Epithelial cell of proximal tubule (primary cell): ENCODE results near the gene TIMM22. TPM values are rescaled to one million over a fixed set of nuclear protein-coding genes. Genes with fewer than 3 reads are reported as not detected.

Source experiments
- DNase-seq: peaks from one replicate; pipeline ENCODE4 v3.0.0-alpha.2; 2011; ENCODE audit warnings: low read depth
- H3K4me3 ChIP-seq: 2 replicates; pipeline ENCODE4 v1.5.1; 2011; ENCODE audit warnings: low read depth, mild to moderate bottlenecking, low read length
- CTCF ChIP-seq: conservative IDR thresholded peaks from 2 replicates; pipeline ENCODE4 v1.5.1; 2012; ENCODE audit warnings: low read depth, mild to moderate bottlenecking, low read length
- total RNA-seq: library from RNA; depleted of rRNA; stranded (reverse); fragments of >200 nt; gene quantifications from 2 replicates; pipeline ENCODE4 v1.2.3, GENCODE V29; 2015

TIMM22 gene
- total RNA-seq, 1 donor from 2014 or later = 18.7 TPM

- no peak for TF ChIP-seq CTCF
- no peak for DNase-seq
- no peak overlapping the region for H3K4me3 ChIP-seq
Observed at GRCh38 chr17:954431-955164, 42.3 kb upstream of the TIMM22 start.

GRCh38 chr17:956905-957304 lies 40.0 kb upstream of the TIMM22 start:
- no peak for DNase-seq
- no peak overlapping the region for H3K4me3 ChIP-seq
- no peak for TF ChIP-seq CTCF

GRCh38 chr17:957856-958421 lies 39.0 kb upstream of the TIMM22 start:
- no peak for TF ChIP-seq CTCF
- no peak overlapping the region for H3K4me3 ChIP-seq
- no peak for DNase-seq

- TF ChIP-seq CTCF = no peak
- no peak for DNase-seq
Observed at GRCh38 chr17:958712-959451, 38.0 kb upstream of the TIMM22 start.

GRCh38 chr17:962166-962565 lies 34.8 kb upstream of the TIMM22 start:
- no peak for TF ChIP-seq CTCF
- DNase-seq = no peak
- no peak overlapping the region for H3K4me3 ChIP-seq

More at GRCh38 chr17:958712-959451, 38.0 kb upstream of the TIMM22 start:
- H3K4me3 ChIP-seq = no peak overlapping the region

- DNase-seq = no peak
- TF ChIP-seq CTCF = no peak
- no peak overlapping the region for H3K4me3 ChIP-seq
Observed at GRCh38 chr17:962670-963069, 34.3 kb upstream of the TIMM22 start.

- no peak for TF ChIP-seq CTCF
Observed at GRCh38 chr17:964876-965275, 32.1 kb upstream of the TIMM22 start.

More at GRCh38 chr17:964876-965275, 32.1 kb upstream of the TIMM22 start:
- H3K4me3 ChIP-seq = no peak overlapping the region
- DNase-seq = no peak
